MM.1S (cell line): Measurements from ENCODE around the gene LY6G6C.

Source experiments
- DNase-seq: peaks from one replicate; pipeline ENCODE4 v3.0.0-alpha.2; 2015
- H2AFZ ChIP-seq: fragments of 300-600 bp; sonication (generic); 2 replicates; pipeline ENCODE4 v1.6.0; 2016; ENCODE audit warnings: antibody characterized with exemption, low read length
- H3F3A ChIP-seq: fragments of 300-600 bp; sonication (generic); 2 replicates; pipeline ENCODE4 v1.6.1; 2016; ENCODE audit warnings: mild to moderate bottlenecking, antibody characterized with exemption, low read length, moderate library complexity, mixed read lengths; ENCODE audit not compliant: insufficient read depth
- H3K27ac ChIP-seq: fragments of 300-600 bp; sonication (generic); 2 replicates; pipeline ENCODE4 v1.5.1; 2016; ENCODE audit warnings: mild to moderate bottlenecking, low read length
- H3K27me3 ChIP-seq: fragments of 300-600 bp; sonication (generic); replicated peaks from 2 replicates; pipeline ENCODE4 v1.6.0; 2016; ENCODE audit warnings: low read length; ENCODE audit not compliant: insufficient read depth
- H3K36me3 ChIP-seq: fragments of 300-600 bp; sonication (generic); replicated peaks from 2 replicates; pipeline ENCODE4 v1.6.1; 2016; ENCODE audit warnings: mild to moderate bottlenecking, low read length, mixed read lengths; ENCODE audit not compliant: insufficient read depth
- H3K4me1 ChIP-seq: fragments of 300-600 bp; sonication (generic); 2 replicates; pipeline ENCODE4 v1.6.1; 2016; ENCODE audit warnings: low read length, mixed read lengths
- H3K4me2 ChIP-seq: fragments of 300-600 bp; sonication (generic); 2 replicates; pipeline ENCODE4 v1.6.0; 2016; ENCODE audit warnings: low read depth, low read length
- H3K4me3 ChIP-seq: fragments of 300-600 bp; sonication (generic); 2 replicates; pipeline ENCODE4 v1.5.1; 2016; ENCODE audit warnings: low read length, mixed read lengths
- H3K79me2 ChIP-seq: fragments of 300-600 bp; sonication (generic); 2 replicates; pipeline ENCODE4 v1.6.1; 2016; ENCODE audit warnings: mixed run types, low read length, mixed read lengths
- H3K9ac ChIP-seq: fragments of 300-600 bp; sonication (generic); 2 replicates; pipeline ENCODE4 v1.6.1; 2016; ENCODE audit warnings: low read length, mixed read lengths
- H3K9me2 ChIP-seq: fragments of 300-600 bp; sonication (generic); replicated peaks from 2 replicates; pipeline ENCODE4 v1.6.1; 2016; ENCODE audit warnings: mild to moderate bottlenecking, low read length, mixed read lengths; ENCODE audit not compliant: insufficient read depth
- H3K9me3 ChIP-seq: fragments of 300-600 bp; sonication (generic); replicated peaks from 2 replicates; pipeline ENCODE4 v1.6.1; 2016; ENCODE audit warnings: mild to moderate bottlenecking, low read length, mixed read lengths; ENCODE audit not compliant: insufficient read depth
- H4K20me1 ChIP-seq: fragments of 300-600 bp; sonication (generic); 2 replicates; pipeline ENCODE4 v1.6.1; 2016; ENCODE audit warnings: mild to moderate bottlenecking, low read length, moderate library complexity, mixed read lengths; ENCODE audit not compliant: insufficient read depth
- EZH2 ChIP-seq: fragments of 300-600 bp; sonication (generic); optimal IDR thresholded peaks from 2 replicates; pipeline ENCODE3; 2017; ENCODE audit warnings: low read depth, mild to moderate bottlenecking, antibody characterized with exemption, low read length, mixed read lengths
- EZH2phosphoT487 ChIP-seq: fragments of 300-600 bp; sonication (generic); IDR thresholded peaks from 2 replicates; pipeline ENCODE4 v1.6.1; 2018; ENCODE audit warnings: antibody characterized with exemption, low read length
- TF ChIP-seq, protein P1 (sequence below): fragments of 300-600 bp; sonication (generic); IDR thresholded peaks from 2 replicates; pipeline ENCODE4 v1.5.1; 2016; ENCODE audit warnings: antibody characterized with exemption, low read length, mixed read lengths

The LY6G6C gene

DNA sequence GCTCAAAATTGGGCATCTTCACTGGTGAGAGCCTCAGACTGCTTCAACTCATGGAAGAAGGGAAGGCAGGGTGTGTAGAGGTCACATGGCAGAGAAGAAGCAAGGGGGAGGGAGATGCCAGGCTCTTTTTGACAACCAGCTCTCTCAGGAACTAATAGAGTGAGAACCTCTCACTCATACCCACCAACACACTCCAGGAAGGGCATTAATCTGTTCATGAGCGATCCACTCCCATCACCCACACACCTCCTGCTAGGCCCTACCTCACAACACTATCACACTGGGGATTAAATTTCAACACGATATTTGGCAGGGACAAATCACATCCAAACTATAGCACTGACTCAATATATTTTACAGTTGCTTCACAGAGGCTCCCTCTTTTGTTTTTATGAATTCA is 20.3 kb upstream of the LY6G6C start:
- no peaks in the 10 kb centered on the region for H4K20me1 ChIP-seq
- H3F3A ChIP-seq, result peaks cover 24% of the 10 kb centered on the region
- no peak overlapping the region for H3K4me3 ChIP-seq
- no peaks in the 10 kb centered on the region for H3K36me3 ChIP-seq
- H3K9me2 ChIP-seq, result no peaks in the 10 kb centered on the region
- no peak for DNase-seq
- H3K9me3 ChIP-seq, result no peaks in the 10 kb centered on the region
- no peak overlapping the region for H3K27ac ChIP-seq
- H3K4me2 ChIP-seq, result no peak overlapping the region
- H2AFZ ChIP-seq, result no peak overlapping the region
- no peak overlapping the region for H3K9ac ChIP-seq
- TF ChIP-seq EZH2phosphoT487, result no peak
- TF ChIP-seq, protein P1, sequence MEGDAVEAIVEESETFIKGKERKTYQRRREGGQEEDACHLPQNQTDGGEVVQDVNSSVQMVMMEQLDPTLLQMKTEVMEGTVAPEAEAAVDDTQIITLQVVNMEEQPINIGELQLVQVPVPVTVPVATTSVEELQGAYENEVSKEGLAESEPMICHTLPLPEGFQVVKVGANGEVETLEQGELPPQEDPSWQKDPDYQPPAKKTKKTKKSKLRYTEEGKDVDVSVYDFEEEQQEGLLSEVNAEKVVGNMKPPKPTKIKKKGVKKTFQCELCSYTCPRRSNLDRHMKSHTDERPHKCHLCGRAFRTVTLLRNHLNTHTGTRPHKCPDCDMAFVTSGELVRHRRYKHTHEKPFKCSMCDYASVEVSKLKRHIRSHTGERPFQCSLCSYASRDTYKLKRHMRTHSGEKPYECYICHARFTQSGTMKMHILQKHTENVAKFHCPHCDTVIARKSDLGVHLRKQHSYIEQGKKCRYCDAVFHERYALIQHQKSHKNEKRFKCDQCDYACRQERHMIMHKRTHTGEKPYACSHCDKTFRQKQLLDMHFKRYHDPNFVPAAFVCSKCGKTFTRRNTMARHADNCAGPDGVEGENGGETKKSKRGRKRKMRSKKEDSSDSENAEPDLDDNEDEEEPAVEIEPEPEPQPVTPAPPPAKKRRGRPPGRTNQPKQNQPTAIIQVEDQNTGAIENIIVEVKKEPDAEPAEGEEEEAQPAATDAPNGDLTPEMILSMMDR, result no peak
- TF ChIP-seq EZH2, result no peak
- peaks cover 21% of the 10 kb centered on the region for H3K4me1 ChIP-seq
- H3K27me3 ChIP-seq, result no peaks in the 10 kb centered on the region
- H3K79me2 ChIP-seq, result peaks cover 7% of the 10 kb centered on the region

- Histone ChIP-seq H4K20me1 (no peaks in the 10 kb centered on the region), H3K4me3 (peak overlapping the region; percentile 78), H3K4me1 (peaks cover 24% of the 10 kb centered on the region), H2AFZ (peak overlapping the region; percentile 47), H3K9me3 (no peaks in the 10 kb centered on the region), H3K36me3 (no peaks in the 10 kb centered on the region), H3K27me3 (no peaks in the 10 kb centered on the region), H3K79me2 (peaks cover 19% of the 10 kb centered on the region), H3F3A (peaks cover 35% of the 10 kb centered on the region), H3K9me2 (no peaks in the 10 kb centered on the region), H3K27ac (peak overlapping the region; percentile 98), H3K4me2 (peak overlapping the region; percentile 93), H3K9ac (peak overlapping the region; percentile 99)
- TF ChIP-seq, protein P1, result no peak
- no peak for TF ChIP-seq EZH2
- DNase-seq, result peak; percentile 43
Observed at GRCh38 chr6:31740397-31741223, 19.1 kb upstream of the LY6G6C start.

DNA sequence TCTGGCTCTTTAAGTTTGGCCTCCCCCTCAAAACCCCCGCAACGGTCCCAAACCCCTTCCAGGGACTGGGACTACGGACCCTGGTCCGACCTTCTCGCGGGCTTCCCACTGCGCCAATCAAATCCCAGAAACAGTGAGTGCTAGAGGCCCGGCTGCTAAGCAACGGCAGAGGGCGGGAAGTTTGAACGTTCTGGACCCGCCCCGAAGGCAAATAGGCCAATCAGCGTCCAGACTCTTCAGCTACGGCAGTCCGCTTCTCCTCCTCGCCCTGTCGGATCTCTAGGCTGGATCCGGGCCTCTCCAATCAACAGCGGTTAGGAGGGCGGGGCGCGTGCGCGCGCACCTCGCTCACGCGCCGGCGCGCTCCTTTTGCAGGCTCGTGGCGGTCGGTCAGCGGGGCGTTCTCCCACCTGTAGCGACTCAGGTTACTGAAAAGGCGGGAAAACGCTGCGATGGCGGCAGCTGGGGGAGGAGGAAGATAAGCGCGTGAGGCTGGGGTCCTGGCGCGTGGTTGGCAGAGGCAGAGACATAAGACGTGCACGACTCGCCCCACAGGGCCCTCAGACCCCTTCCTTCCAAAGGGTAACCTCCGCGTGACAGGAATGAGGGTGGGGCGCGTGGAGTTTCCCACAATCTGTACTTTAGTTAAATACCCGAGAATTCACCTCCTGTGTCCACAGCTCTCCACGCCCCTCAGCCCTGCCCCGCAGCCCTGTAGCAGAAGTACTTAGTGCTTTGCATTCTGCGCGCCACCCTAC is 18.3 kb upstream of the LY6G6C start, which contains the start of gene MSH5:
MSH5 (plus strand) TSS at position 367 of the 758 bp plus-strand sequence. CDS start 462 bp downstream, outside the sequence.
- Histone ChIP-seq H3K9me2 (no peaks in the 10 kb centered on the region), H3K4me1 (peaks cover 24% of the 10 kb centered on the region), H2AFZ (peak within 1 kb of the TSS; percentile 47), H3K36me3 (no peaks in the 10 kb centered on the region), H3K9ac (peak within 1 kb of the TSS; percentile 99), H3F3A (peaks cover 42% of the 10 kb centered on the region), H3K79me2 (peaks cover 27% of the 10 kb centered on the region), H4K20me1 (no peaks in the 10 kb centered on the region), H3K27ac (peak within 1 kb of the TSS; percentile 98), H3K9me3 (no peaks in the 10 kb centered on the region), H3K4me3 (peak within 1 kb of the TSS; percentile 78), H3K4me2 (peak within 1 kb of the TSS; percentile 99), H3K27me3 (no peaks in the 10 kb centered on the region)
- TF ChIP-seq EZH2phosphoT487 (no peak), EZH2 (no peak)
- TF ChIP-seq, protein P1, result no peak
- peak; percentile 99 for DNase-seq
